Measurements from ENCODE around the gene TOPORS.
A peak's percentile ranks its signal among the peaks of the same experiment; 100 is the strongest.

- TF ChIP-seq CTCF (conservative IDR thresholded peaks at IDR 0.05 in 1 of 2, IDR thresholded peaks at IDR 0.05 in 1 of 2; ENCODE audit: extremely low read depth in 1 of 2, insufficient read depth in 1 of 2, low read depth in 1 of 2, low read length in 2 of 2) = peak in 1 of 2 donors; percentile 15
- TF ChIP-seq EZH2 (IDR thresholded peaks at IDR 0.05; ENCODE audit: borderline replicate concordance, low read length) = no peak
Measured at GRCh38 chr9:32550562-32551275, 1.7 kb downstream of the TOPORS start.
